ENCODE results near the gene HUS1. TPM values are rescaled to one million over a fixed set of nuclear protein-coding genes. Genes with fewer than 3 reads are reported as not detected.
"Not testable (repeated sequence)": the region's sequence is repeated elsewhere in the genome, so short reads cannot be mapped to it uniquely, and the experiment has no call there.

HUS1 gene
- 28.4 TPM for total RNA-seq
- long read RNA-seq, transcript HUS1-201 (8 exons, 2,935 nt), result major isoform, 7 of 22 reads
- long read RNA-seq, partial matches to known transcripts, result 0 of 22 reads
- long read RNA-seq, other reads (novel, unspliced or antisense), result 12 of 22 reads

- ATAC-seq, result peak; percentile 99
- intact Hi-C loops (cut with micrococcal nuclease), result no loop called here
- peak; percentile 95 for DNase-seq
Observed at GRCh38 chr7:47979145-47979831, at the start of gene HUS1. TSS of gene HUS1 (minus strand) at chr7:47979615. CDS start at chr7:47979519, 96 bp downstream.

- ATAC-seq, result no peak
- intact Hi-C loops (cut with micrococcal nuclease), result no loop called here
Observed at GRCh38 chr7:48028938-48029337, 49.5 kb upstream of the HUS1 start, which contains the start of gene SUN3. TSS of gene SUN3 (minus strand) at chr7:48029107. CDS start at chr7:48028938, 169 bp downstream.

DNA sequence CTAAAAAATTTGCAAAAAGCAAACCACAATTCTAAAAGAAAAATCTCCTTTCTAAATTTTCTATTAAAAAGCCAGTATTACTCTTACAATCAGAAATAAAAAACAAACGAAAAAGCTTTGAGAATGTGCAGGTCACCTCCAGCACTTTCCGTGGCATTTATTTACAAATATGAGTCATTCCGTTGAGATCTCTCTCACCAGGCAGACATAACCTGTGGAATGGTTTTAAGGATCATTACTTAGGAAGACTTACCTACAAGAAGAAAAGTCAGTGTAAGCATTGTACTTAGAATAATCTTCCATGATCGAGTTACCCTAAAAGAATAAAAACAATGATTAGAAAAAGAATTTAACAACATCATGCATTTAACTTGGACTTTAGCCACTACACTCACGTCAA, 46.2 kb upstream of the HUS1 start:
- no peak for ATAC-seq
- intact Hi-C loops (cut with micrococcal nuclease), result no loop called here
- no peak for DNase-seq

More at GRCh38 chr7:48028938-48029337, 49.5 kb upstream of the HUS1 start, which contains the start of gene SUN3:
- no peak for DNase-seq

GRCh38 chr7:48017674-48018073, 38.3 kb upstream of the HUS1 start:
- DNase-seq (no peak), ATAC-seq (no peak)
- intact Hi-C loops (cut with micrococcal nuclease), result no loop called here

DNA sequence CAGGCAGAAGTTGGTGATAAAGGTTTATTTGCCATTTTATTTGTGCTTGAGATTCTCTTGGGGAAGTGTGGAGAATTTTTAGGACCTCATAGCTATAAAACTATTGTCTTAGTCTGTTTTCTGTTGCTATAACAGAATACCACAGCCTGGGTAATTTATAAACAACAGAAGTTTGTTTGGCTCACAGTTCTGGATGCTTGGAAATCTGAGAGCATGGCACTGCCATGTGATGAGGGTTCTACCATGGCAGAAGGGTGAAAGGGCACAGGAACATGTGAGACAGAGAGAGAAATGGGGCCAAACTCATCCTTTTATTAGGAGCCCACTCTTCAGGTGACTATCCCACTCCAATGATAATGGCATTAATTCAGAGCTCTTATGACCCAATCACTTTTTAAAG, 37.2 kb upstream of the HUS1 start:
- no peak for ATAC-seq
- DNase-seq, result no peak
- intact Hi-C loops (cut with micrococcal nuclease), result no loop called here

DNA sequence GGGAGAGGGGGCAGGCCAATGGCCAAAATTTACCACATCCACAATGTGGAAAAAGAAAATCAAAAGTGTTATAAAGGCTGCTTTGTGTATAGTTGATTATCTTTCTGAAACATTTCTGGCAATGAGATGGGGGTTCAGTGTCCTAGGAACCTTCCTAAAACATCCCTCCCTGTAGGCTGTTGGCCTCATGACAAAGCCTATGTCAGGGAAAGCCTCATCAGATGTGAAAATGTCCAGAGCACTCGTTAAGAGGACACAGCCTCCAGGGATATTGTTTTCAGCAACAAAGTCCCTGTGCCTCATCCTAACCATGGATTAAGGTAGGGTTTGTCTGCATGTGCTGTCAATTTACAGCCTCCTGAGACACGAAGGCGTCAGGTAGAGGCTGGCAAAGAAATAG, 32.5 kb upstream of the HUS1 start:
- ATAC-seq (no peak), DNase-seq (no peak)
- intact Hi-C loops (cut with micrococcal nuclease), result no loop called here

DNA sequence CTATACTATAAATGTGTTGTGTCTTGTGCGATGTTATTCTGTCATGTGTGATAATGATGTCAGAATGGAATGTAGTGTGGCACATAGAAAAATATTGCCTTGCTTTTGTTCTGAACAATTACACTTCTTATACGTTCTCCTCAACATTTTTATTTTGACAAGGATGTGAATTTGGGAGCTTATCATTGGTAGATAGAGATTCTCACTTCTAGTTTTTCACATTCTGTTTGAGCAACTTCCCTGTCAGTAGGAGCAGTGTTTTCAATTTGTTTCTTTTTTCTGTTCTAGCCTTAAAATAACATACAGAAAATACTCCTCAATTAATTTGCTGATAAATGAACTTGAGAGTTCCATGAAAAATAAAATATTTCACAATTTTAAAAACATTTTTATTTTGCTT, 31.9 kb upstream of the HUS1 start:
- DNase-seq (no peak), ATAC-seq (no peak)
- intact Hi-C loops (cut with micrococcal nuclease), result no loop called here

- DNase-seq, result no peak
- no peak for ATAC-seq
- intact Hi-C loops (cut with micrococcal nuclease), result no loop called here
Observed at GRCh38 chr7:48009954-48010353, 30.5 kb upstream of the HUS1 start.

- ATAC-seq (no peak), DNase-seq (no peak)
- intact Hi-C loops (cut with micrococcal nuclease), result no loop called here
Observed at GRCh38 chr7:48009257-48009656, 29.8 kb upstream of the HUS1 start.

DNA sequence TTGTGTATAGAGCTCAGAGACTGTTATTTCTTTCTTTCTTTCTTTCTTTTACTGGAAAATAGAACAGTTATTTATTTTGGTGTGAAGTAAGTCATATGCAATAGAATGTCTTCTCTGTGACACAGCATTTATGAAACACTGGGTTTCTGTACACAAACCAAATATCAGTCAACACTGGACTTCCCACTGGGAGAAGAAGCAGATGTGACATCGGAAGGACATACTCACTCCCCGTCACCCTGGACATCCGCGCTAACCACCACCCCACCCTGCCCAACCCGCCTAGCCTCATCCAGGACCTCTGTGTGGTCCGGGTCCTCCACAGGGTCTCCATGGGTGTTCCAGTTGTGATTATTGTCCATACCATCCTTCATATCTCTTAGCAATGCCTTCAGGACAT, 27.5 kb upstream of the HUS1 start:
- ATAC-seq (no peak), DNase-seq (no peak)
- intact Hi-C loops (cut with micrococcal nuclease), result no loop called here

- no peak for DNase-seq
- intact Hi-C loops (cut with micrococcal nuclease), result no loop called here
- no peak for ATAC-seq
Observed at GRCh38 chr7:48004638-48005037, 25.2 kb upstream of the HUS1 start.

DNA sequence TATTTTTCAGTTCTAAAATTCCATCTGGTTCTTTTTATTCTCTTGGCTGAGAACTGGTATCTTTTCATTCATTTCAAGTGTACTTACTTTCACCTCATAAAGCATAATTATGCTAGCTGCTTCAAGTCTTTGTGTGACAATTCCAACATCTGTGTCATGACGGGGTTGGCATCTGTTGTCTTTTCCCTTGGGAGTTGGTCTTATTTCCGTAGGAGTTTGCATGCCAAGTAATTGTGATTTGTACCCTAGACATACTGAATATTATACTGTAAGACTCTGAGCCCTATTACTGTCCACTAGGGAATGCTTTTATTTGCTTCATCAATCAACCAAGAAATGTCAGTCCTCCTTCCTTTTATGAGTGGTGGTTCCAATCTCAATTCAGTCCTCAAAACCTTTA, 24.6 kb upstream of the HUS1 start:
- DNase-seq (no peak), ATAC-seq (no peak)
- intact Hi-C loops (cut with micrococcal nuclease), result no loop called here

DNA sequence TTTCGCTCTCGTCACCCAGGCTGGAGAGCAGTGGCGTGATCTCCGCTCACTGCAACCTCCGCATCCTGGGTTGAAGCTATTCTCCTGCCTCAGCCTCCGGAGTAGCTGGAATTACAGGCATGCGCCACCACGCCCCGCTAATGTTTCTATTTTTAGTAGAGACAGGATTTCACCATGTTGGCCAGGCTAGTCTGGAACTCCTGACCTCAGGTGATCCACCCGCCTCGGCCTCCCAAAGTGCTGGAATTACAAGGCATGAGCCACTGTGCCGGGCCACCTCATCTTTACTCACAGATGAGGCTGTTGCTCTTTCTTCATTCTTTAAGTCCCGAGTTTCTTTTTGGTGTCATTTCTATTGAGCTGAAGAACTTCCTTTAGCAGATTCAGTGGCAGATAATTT, 20.7 kb upstream of the HUS1 start:
- DNase-seq; ATAC-seq; intact Hi-C loops (cut with micrococcal nuclease): not testable (repeated sequence)

DNA sequence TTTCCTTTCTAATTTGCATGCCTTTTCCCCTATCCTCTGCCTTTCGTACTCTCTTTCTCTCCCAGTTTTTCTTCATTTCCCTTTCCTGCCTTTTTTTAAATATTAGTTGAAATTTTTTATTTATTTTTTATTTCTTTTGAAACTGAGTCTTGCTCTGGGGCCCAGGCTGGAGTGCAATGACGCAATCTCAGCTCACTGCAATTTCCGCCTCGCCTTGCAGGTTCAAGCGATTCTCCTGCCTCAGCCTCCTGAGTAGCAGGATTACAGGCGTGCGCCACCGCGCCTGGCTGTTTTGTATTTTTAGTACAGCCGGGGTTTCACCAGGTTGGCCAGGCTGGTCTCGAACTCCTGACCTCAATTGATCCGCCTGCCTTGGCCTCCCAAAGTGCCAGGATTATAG, 20.0 kb upstream of the HUS1 start:
- intact Hi-C loops (cut with micrococcal nuclease), result loop anchor here (10.0 kb wide), 1 partner anchor 95 kb away; no protein-coding TSS in a partner anchor
- DNase-seq, result no peak
- ATAC-seq, result no peak

DNA sequence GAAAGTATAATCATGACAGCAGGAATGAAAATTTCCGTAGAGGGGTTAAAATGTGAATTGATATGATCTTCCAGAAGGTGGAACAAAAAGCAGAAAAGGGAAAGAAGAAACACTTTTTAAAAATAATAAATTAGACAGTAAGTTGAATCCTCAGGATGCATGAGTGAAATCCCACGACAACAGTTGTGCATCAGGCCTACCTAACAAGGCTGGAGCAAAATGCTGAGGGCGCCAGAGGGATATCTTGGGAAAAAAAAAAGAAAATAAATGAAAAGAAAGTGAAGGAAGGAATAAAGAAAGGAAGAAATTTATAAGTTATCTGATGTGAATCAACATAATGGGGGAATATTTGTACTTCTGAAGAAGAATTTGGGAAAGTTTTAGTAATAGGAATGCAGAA, 13.0 kb upstream of the HUS1 start:
- intact Hi-C loops (cut with micrococcal nuclease), result loop anchor here (10.0 kb wide), 1 partner anchor 102 kb away; no protein-coding TSS in a partner anchor
- no peak for DNase-seq
- ATAC-seq, result no peak

GRCh38 chr7:47991741-47992311, 12.4 kb upstream of the HUS1 start:
- intact Hi-C loops (cut with micrococcal nuclease), result loop anchor here (10.0 kb wide), 1 partner anchor 103 kb away; no protein-coding TSS in a partner anchor
- ATAC-seq (peak; percentile 100), DNase-seq (peak; percentile 91)

DNA sequence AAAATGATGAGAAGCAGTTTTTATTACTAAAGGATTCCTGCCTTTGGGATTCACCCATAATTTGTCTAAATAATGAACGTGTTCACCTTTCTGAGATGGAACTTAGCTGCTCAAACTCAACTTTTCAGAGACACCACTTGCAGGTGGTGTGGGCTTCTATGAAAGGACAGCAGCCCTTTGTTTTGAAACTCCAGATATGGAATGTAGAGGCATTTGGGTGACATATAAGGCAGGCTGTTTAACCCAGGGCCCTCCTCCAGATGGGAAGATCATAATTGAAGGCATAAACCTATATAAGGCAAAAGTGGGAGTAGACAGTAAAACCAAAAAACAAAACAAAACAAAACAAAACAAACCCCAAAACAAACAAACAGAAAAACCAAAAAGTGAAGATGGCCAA, 11.9 kb upstream of the HUS1 start:
- intact Hi-C loops (cut with micrococcal nuclease), result loop anchor here (10.0 kb wide), 1 partner anchor 104 kb away; no protein-coding TSS in a partner anchor

DNA sequence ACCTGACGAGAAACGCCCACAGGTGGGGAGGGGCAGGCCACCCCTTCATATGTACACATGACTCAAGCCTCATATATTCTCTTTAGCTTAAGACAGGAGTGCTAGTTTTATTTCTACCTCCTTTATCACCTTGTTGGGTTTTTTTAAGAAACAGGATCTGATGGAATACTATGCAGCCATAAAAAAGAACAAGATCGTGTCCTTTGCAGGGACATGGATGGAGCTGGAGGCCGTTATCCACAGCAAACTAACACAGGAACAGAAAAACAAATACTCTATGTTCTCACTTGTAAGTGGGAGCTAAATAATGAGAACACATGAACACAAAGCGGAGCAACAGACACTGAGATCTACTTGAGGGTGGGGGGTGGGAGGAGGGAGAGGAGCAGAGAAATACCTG, 11.2 kb upstream of the HUS1 start:
- intact Hi-C loops (cut with micrococcal nuclease), result loop anchor here (10.0 kb wide), 1 partner anchor 104 kb away; no protein-coding TSS in a partner anchor
- ATAC-seq (no peak), DNase-seq (no peak)

More for the DNA sequence above, 11.9 kb upstream of the HUS1 start:
- no peak for DNase-seq
- ATAC-seq, result no peak

GRCh38 chr7:47989607-47990400, 10.4 kb upstream of the HUS1 start:
- not testable (repeated sequence) for DNase-seq, ATAC-seq
- intact Hi-C loops (cut with micrococcal nuclease), result loop anchor here (10.0 kb wide), 1 partner anchor 105 kb away; no protein-coding TSS in a partner anchor
